ENCODE results near the gene DMC1. TPM values are rescaled to one million over a fixed set of nuclear protein-coding genes. Genes with fewer than 3 reads are reported as not detected.
"Not testable (repeated sequence)": the region's sequence is repeated elsewhere in the genome, so short reads cannot be mapped to it uniquely, and the experiment has no call there.

The DMC1 gene
- total and polyA plus RNA-seq, 10 of the 15 experiments (the other 5 are each of a cell fraction or from before 2014, with no cell fraction given), result 1.0 to 21.0 (median 4.5) TPM

- POLR2A ChIA-PET; H3K27me3 ChIP-seq (replicated peaks in 1 of 2; ENCODE audit: control insufficient read depth in 2 of 2, insufficient read depth in 2 of 2, low read length in 1 of 2); H3K9ac ChIP-seq (ENCODE audit: control insufficient read depth, insufficient read depth, low read length); ATAC-seq; intact Hi-C loops (cut with micrococcal nuclease; ENCODE audit: unreplicated experiment); BruUV-seq (replicated peaks); H3K4me2 ChIP-seq (ENCODE audit: control insufficient read depth, insufficient read depth); H3K9me3 ChIP-seq (replicated peaks; ENCODE audit: control insufficient read depth, insufficient read depth, low read length); H4K20me1 ChIP-seq (ENCODE audit: control insufficient read depth, insufficient read depth); H3K4me3 ChIP-seq; SMC1A ChIA-PET (ENCODE audit: uncharacterized antibody, unreplicated experiment); H3K36me3 ChIP-seq (ENCODE audit: control insufficient read depth in 2 of 2, insufficient read depth in 2 of 2, low read length in 1 of 2); FAIRE-seq; H3K4me1 ChIP-seq (ENCODE audit: control insufficient read depth, insufficient read depth, low read length); H3K27ac ChIP-seq (ENCODE audit: control insufficient read depth, insufficient read depth); RAD21 ChIA-PET (ENCODE audit: unreplicated experiment); H2AFZ ChIP-seq (ENCODE audit: control insufficient read depth, low read depth, low read length); DNase-seq (ENCODE audit: low read depth, low spot score); H3K79me2 ChIP-seq (ENCODE audit: control insufficient read depth, insufficient read depth, low read length); CTCF ChIA-PET; in situ Hi-C loops (cut with MboI): not testable (repeated sequence)
- 83% methylated on average over 10 of the region's 10 CpGs for WGBS (ENCODE audit: insufficient coverage, insufficient replicate concordance, low lambda C conversion rate, missing lambda C conversion rate)
Measured at GRCh38 chr22:38470179-38470578, 99.8 kb downstream of the DMC1 start.

GRCh38 chr22:38469306-38469781 is 100.6 kb downstream of the DMC1 start:
- no peaks in the 10 kb centered on the region for H3K79me2 ChIP-seq (ENCODE audit: control insufficient read depth, insufficient read depth, low read length)
- no peak for DNase-seq (ENCODE audit: low read depth, low spot score)
- no peak overlapping the region for H2AFZ ChIP-seq (ENCODE audit: control insufficient read depth, low read depth, low read length)
- H3K36me3 ChIP-seq (ENCODE audit: control insufficient read depth in 2 of 2, insufficient read depth in 2 of 2, low read length in 1 of 2), result no peaks in the 10 kb centered on the region
- BruUV-seq (replicated peaks), result no TSS peak
- H3K4me3 ChIP-seq, result no peak overlapping the region
- no peaks in the 10 kb centered on the region for H4K20me1 ChIP-seq (ENCODE audit: control insufficient read depth, insufficient read depth)
- ChIA-PET CTCF (no interaction called here), RAD21 (ENCODE audit: unreplicated experiment) (no interaction called here), POLR2A (no interaction called here), SMC1A (ENCODE audit: uncharacterized antibody, unreplicated experiment) (no interaction called here)
- 71% methylated on average over 6 of the region's 6 CpGs for WGBS (ENCODE audit: insufficient coverage, insufficient replicate concordance, low lambda C conversion rate, missing lambda C conversion rate)
- H3K4me2 ChIP-seq (ENCODE audit: control insufficient read depth, insufficient read depth), result no peak overlapping the region
- no peak for FAIRE-seq
- peaks cover 0 to 5% of the 10 kb centered on the region in 2 experiments; a peak in 3 of 4 replicates for H3K27me3 ChIP-seq (replicated peaks in 1 of 2; ENCODE audit: control insufficient read depth in 2 of 2, insufficient read depth in 2 of 2, low read length in 1 of 2)
- intact Hi-C loops (cut with micrococcal nuclease; ENCODE audit: unreplicated experiment) (no loop called here), in situ Hi-C loops (cut with MboI) (no loop called here)
- no peak overlapping the region for H3K9ac ChIP-seq (ENCODE audit: control insufficient read depth, insufficient read depth, low read length)
- H3K9me3 ChIP-seq (replicated peaks; ENCODE audit: control insufficient read depth, insufficient read depth, low read length), result no peaks in the 10 kb centered on the region
- no peak overlapping the region for H3K27ac ChIP-seq (ENCODE audit: control insufficient read depth, insufficient read depth)
- no peaks in the 10 kb centered on the region for H3K4me1 ChIP-seq (ENCODE audit: control insufficient read depth, insufficient read depth, low read length)
- no peak for ATAC-seq
- no peak for TF ChIP-seq BCL3 (IDR thresholded peaks at IDR 0.05; ENCODE audit: borderline replicate concordance, insufficient read depth, low read depth, low read length, poor library complexity, severe bottlenecking)
- TF ChIP-seq, protein P1, sequence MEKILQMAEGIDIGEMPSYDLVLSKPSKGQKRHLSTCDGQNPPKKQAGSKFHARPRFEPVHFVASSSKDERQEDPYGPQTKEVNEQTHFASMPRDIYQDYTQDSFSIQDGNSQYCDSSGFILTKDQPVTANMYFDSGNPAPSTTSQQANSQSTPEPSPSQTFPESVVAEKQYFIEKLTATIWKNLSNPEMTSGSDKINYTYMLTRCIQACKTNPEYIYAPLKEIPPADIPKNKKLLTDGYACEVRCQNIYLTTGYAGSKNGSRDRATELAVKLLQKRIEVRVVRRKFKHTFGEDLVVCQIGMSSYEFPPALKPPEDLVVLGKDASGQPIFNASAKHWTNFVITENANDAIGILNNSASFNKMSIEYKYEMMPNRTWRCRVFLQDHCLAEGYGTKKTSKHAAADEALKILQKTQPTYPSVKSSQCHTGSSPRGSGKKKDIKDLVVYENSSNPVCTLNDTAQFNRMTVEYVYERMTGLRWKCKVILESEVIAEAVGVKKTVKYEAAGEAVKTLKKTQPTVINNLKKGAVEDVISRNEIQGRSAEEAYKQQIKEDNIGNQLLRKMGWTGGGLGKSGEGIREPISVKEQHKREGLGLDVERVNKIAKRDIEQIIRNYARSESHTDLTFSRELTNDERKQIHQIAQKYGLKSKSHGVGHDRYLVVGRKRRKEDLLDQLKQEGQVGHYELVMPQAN (conservative IDR thresholded peaks at IDR 0.05), result no peak
- no peak for TF ChIP-seq RELA (IDR thresholded peaks at IDR 0.05; ENCODE audit: borderline replicate concordance, partially characterized antibody)
- TF ChIP-seq SMARCA5 (IDR thresholded peaks at IDR 0.05), result no peak
- no peak for TF ChIP-seq NFIC (IDR thresholded peaks at IDR 0.05; ENCODE audit: low read depth, low read length)
- TF ChIP-seq USF1 (IDR thresholded peaks at IDR 0.05; ENCODE audit: borderline replicate concordance, extremely low read length, insufficient read depth, low read depth, low read length), result no peak
- no peak for TF ChIP-seq ATF7 (IDR thresholded peaks at IDR 0.05; ENCODE audit: low read depth)
- no peak for TF ChIP-seq JUNB (IDR thresholded peaks at IDR 0.05)
- TF ChIP-seq RCOR1 (conservative IDR thresholded peaks at IDR 0.05; ENCODE audit: low read depth, low read length), result no peak
- no peak for TF ChIP-seq CREM (IDR thresholded peaks at IDR 0.05; ENCODE audit: low read depth)
- no peak for TF ChIP-seq DPF2 (IDR thresholded peaks at IDR 0.05)
- TF ChIP-seq MEF2A (IDR thresholded peaks at IDR 0.05; ENCODE audit: insufficient read depth, low read depth, low read length), result no peak
- TF ChIP-seq CBX5 (IDR thresholded peaks at IDR 0.05; ENCODE audit: low read depth), result no peak
- TF ChIP-seq BMI1 (IDR thresholded peaks at IDR 0.05; ENCODE audit: borderline replicate concordance), result no peak

All from GM12878 (cell line).